A172 (cell line): ENCODE results near the gene DAZAP2. TPM values are rescaled to one million over a fixed set of nuclear protein-coding genes. Genes with fewer than 3 reads are reported as not detected.

Experiments
- total RNA-seq: library from RNA; depleted of rRNA; stranded (reverse); fragments of >200 nt; shearing (Covaris generic); gene quantifications from 2 replicates; pipeline ENCODE4 v1.2.3, GENCODE V29; 2014; rRNA removed

Gene DAZAP2
- total RNA-seq, 1 experiment from 2014 or later = 187 TPM

Other genes starting within 250 kb of the DAZAP2 start
- gene SLC11A2, start 212.4 kb upstream of the DAZAP2 start, total RNA-seq = 41.3 and 51.6 TPM in 2 replicates
- gene LETMD1, start 190.5 kb upstream of the DAZAP2 start, total RNA-seq = 21.9 and 23.7 TPM in 2 replicates
- gene CSRNP2, start 155.2 kb upstream of the DAZAP2 start, total RNA-seq = 18.4 and 32.3 TPM in 2 replicates
- gene TFCP2, start 65.7 kb upstream of the DAZAP2 start, total RNA-seq = 8.1 and 19.7 TPM in 2 replicates
- gene POU6F1, start 20.8 kb upstream of the DAZAP2 start, total RNA-seq = 0.81 and 1.0 TPM in 2 replicates
- 11.2 and 16.8 TPM in 2 replicates for gene SMAGP, start 31.6 kb downstream of the DAZAP2 start, total RNA-seq
- gene BIN2, start 85.3 kb downstream of the DAZAP2 start, total RNA-seq = not detected in 2 replicates
- gene CELA1, start 107.9 kb downstream of the DAZAP2 start, total RNA-seq = not detected in 2 replicates
- gene GALNT6, start 152.6 kb downstream of the DAZAP2 start, total RNA-seq = 16.5 and 38.0 TPM in 2 replicates
- 7.5 and 14.4 TPM in 2 replicates for gene SLC4A8, start 186.0 kb downstream of the DAZAP2 start, total RNA-seq